Hepatocyte (in vitro differentiated cells): Measurements from ENCODE around the gene WDFY2. TPM values are rescaled to one million over a fixed set of nuclear protein-coding genes. Genes with fewer than 3 reads are reported as not detected.

Source experiments
- DNase-seq: peaks from one replicate; pipeline ENCODE4 v3.0.0-alpha.2; 2016; ENCODE audit warnings: low spot score
- H2AFZ ChIP-seq: fragments of 200-600 bp; sonication (generic); 2 replicates; pipeline ENCODE4 v1.6.0; 2016; ENCODE audit warnings: antibody characterized with exemption, mild to moderate bottlenecking
- H3K27ac ChIP-seq: fragments of 200-600 bp; sonication (generic); 2 replicates; pipeline ENCODE4 v1.5.1; 2016; ENCODE audit warnings: mild to moderate bottlenecking
- H3K27me3 ChIP-seq: fragments of 200-600 bp; sonication (generic); 2 replicates; pipeline ENCODE4 v1.6.1; 2016
- H3K36me3 ChIP-seq: fragments of 200-600 bp; sonication (generic); replicated peaks from 2 replicates; pipeline ENCODE4 v1.5.1; 2016; ENCODE audit warnings: low read depth; ENCODE audit not compliant: insufficient read depth
- H3K4me1 ChIP-seq: fragments of 200-600 bp; sonication (generic); 2 replicates; pipeline ENCODE4 v1.5.1; 2016; ENCODE audit warnings: mild to moderate bottlenecking, moderate library complexity; ENCODE audit not compliant: insufficient read depth
- H3K4me2 ChIP-seq: fragments of 200-600 bp; sonication (generic); 2 replicates; pipeline ENCODE4 v1.6.0; 2016
- H3K4me3 ChIP-seq: fragments of 200-600 bp; sonication (generic); 2 replicates; pipeline ENCODE4 v1.5.1; 2016; ENCODE audit warnings: mild to moderate bottlenecking
- H3K79me2 ChIP-seq: fragments of 200-600 bp; sonication (generic); 2 replicates; pipeline ENCODE4 v1.6.0; 2017; ENCODE audit warnings: mild to moderate bottlenecking
- H3K9me2 ChIP-seq: fragments of 200-600 bp; sonication (generic); replicated peaks from 2 replicates; pipeline ENCODE4 v1.6.0; 2017; ENCODE audit warnings: mild to moderate bottlenecking; ENCODE audit not compliant: insufficient read depth
- H3K9me3 ChIP-seq: fragments of 200-600 bp; sonication (generic); 2 replicates; pipeline ENCODE4 v1.5.1; 2016; ENCODE audit warnings: low read depth, mild to moderate bottlenecking
- H4K20me1 ChIP-seq: fragments of 200-600 bp; sonication (generic); 2 replicates; pipeline ENCODE4 v1.6.0; 2016; ENCODE audit warnings: mild to moderate bottlenecking; ENCODE audit not compliant: insufficient read depth, poor library complexity, severe bottlenecking
- EZH2 ChIP-seq: fragments of 200-600 bp; sonication (generic); IDR thresholded peaks from 2 replicates; pipeline ENCODE4 v1.6.1; 2016; ENCODE audit warnings: antibody characterized with exemption, mild to moderate bottlenecking, borderline replicate concordance
- EZH2phosphoT487 ChIP-seq: fragments of 200-600 bp; sonication (generic); IDR thresholded peaks from one replicate; pipeline ENCODE4 v1.6.1; 2018; ENCODE audit warnings: antibody characterized with exemption, mild to moderate bottlenecking, low read depth, moderate library complexity; ENCODE audit not compliant: unreplicated experiment, severe bottlenecking
- WGBS: methylation state at CpG from one replicate; pipeline ENCODE4 v1.1.6; 2016; ENCODE audit warnings: low lambda C conversion rate; ENCODE audit errors: missing lambda C conversion rate; 5-methylcytosine and 5-hydroxymethylcytosine counted together
- polyA plus RNA-seq: library from polyadenylated mRNA; unstranded; fragments of >200 nt; fragmentation: Nextera tagmentation; extraction: Ambion mirVana; gene quantifications from 2 replicates; pipeline ENCODE4 v1.2.1, GENCODE V29; 2016
- total RNA-seq: library from RNA; depleted of rRNA; stranded (reverse); fragments of >200 nt; gene quantifications from 2 replicates; pipeline ENCODE4 v1.2.3, GENCODE V29; 2014
- TF ChIP-seq, protein P1 (sequence below): fragments of 200-600 bp; sonication (generic); IDR thresholded peaks from 2 replicates; pipeline ENCODE4 v1.5.1; 2016; ENCODE audit warnings: antibody characterized with exemption, mild to moderate bottlenecking; ENCODE audit not compliant: poor library complexity

Gene WDFY2
- total and polyA plus RNA-seq, 2 experiments from 2014 or later = 9.0 to 9.1 TPM

GRCh38 chr13:51728275-51728673 is 144.0 kb downstream of the WDFY2 start:
- Histone ChIP-seq H3K4me1 (peaks cover 37% of the 10 kb centered on the region), H3K4me2 (no peak overlapping the region), H3K27me3 (no peaks in the 10 kb centered on the region), H3K4me3 (no peak overlapping the region), H4K20me1 (no peaks in the 10 kb centered on the region), H3K36me3 (no peaks in the 10 kb centered on the region), H3K27ac (peak overlapping the region; percentile 95), H3K9me2 (no peaks in the 10 kb centered on the region), H2AFZ (no peak overlapping the region), H3K9me3 (no peaks in the 10 kb centered on the region), H3K79me2 (no peaks in the 10 kb centered on the region)
- TF ChIP-seq EZH2 = no peak
- TF ChIP-seq, protein P1, sequence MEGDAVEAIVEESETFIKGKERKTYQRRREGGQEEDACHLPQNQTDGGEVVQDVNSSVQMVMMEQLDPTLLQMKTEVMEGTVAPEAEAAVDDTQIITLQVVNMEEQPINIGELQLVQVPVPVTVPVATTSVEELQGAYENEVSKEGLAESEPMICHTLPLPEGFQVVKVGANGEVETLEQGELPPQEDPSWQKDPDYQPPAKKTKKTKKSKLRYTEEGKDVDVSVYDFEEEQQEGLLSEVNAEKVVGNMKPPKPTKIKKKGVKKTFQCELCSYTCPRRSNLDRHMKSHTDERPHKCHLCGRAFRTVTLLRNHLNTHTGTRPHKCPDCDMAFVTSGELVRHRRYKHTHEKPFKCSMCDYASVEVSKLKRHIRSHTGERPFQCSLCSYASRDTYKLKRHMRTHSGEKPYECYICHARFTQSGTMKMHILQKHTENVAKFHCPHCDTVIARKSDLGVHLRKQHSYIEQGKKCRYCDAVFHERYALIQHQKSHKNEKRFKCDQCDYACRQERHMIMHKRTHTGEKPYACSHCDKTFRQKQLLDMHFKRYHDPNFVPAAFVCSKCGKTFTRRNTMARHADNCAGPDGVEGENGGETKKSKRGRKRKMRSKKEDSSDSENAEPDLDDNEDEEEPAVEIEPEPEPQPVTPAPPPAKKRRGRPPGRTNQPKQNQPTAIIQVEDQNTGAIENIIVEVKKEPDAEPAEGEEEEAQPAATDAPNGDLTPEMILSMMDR = no peak
- no peak for TF ChIP-seq EZH2phosphoT487
- 74% methylated on average over 4 of the region's 4 CpGs for WGBS
- DNase-seq = no peak

- TF ChIP-seq, protein P1 = no peak
- no peak for TF ChIP-seq EZH2phosphoT487
- TF ChIP-seq EZH2 = no peak
- Histone ChIP-seq H4K20me1 (no peaks in the 10 kb centered on the region), H3K9me3 (no peaks in the 10 kb centered on the region), H3K36me3 (no peaks in the 10 kb centered on the region), H3K27me3 (no peaks in the 10 kb centered on the region), H3K4me1 (peaks cover 37% of the 10 kb centered on the region), H3K4me3 (no peak overlapping the region), H2AFZ (no peak overlapping the region), H3K79me2 (no peaks in the 10 kb centered on the region), H3K9me2 (no peaks in the 10 kb centered on the region), H3K4me2 (no peak overlapping the region), H3K27ac (peak overlapping the region; percentile 95)
- 89% methylated on average over 10 of the region's 10 CpGs for WGBS
- DNase-seq = no peak
These were observed 144.7 kb downstream of the WDFY2 start for GRCh38 chr13:51728972-51729371.

- Histone ChIP-seq H2AFZ (peak overlapping the region; percentile 7), H3K36me3 (no peaks in the 10 kb centered on the region), H3K4me2 (peak overlapping the region; percentile 53), H4K20me1 (no peaks in the 10 kb centered on the region), H3K79me2 (no peaks in the 10 kb centered on the region), H3K9me2 (no peaks in the 10 kb centered on the region), H3K4me1 (peaks cover 37% of the 10 kb centered on the region), H3K9me3 (no peaks in the 10 kb centered on the region), H3K4me3 (no peak overlapping the region), H3K27me3 (no peaks in the 10 kb centered on the region), H3K27ac (peak overlapping the region; percentile 95)
- 48% methylated on average over 11 of the region's 11 CpGs for WGBS
- TF ChIP-seq EZH2phosphoT487 = no peak
- TF ChIP-seq, protein P1 = no peak
- TF ChIP-seq EZH2 = no peak
- peak; percentile 78 for DNase-seq
These were observed 145.7 kb downstream of the WDFY2 start for GRCh38 chr13:51729866-51730553.
